GM18873 (cell line): ENCODE data around the gene TBCCD1.
"Not testable (repeated sequence)": the region's sequence is repeated elsewhere in the genome, so short reads cannot be mapped to it uniquely, and the experiment has no call there.

Experiments
- ATAC-seq: cut with Tn5 transposase; IDR thresholded peaks from one replicate; pipeline ENCODE4 v1.9.1; 2021; ENCODE audit warnings: mild to moderate bottlenecking, moderate library complexity, moderate number of reproducible peaks; ENCODE audit not compliant: unreplicated experiment, low FRiP score

Gene TBCCD1

DNA sequence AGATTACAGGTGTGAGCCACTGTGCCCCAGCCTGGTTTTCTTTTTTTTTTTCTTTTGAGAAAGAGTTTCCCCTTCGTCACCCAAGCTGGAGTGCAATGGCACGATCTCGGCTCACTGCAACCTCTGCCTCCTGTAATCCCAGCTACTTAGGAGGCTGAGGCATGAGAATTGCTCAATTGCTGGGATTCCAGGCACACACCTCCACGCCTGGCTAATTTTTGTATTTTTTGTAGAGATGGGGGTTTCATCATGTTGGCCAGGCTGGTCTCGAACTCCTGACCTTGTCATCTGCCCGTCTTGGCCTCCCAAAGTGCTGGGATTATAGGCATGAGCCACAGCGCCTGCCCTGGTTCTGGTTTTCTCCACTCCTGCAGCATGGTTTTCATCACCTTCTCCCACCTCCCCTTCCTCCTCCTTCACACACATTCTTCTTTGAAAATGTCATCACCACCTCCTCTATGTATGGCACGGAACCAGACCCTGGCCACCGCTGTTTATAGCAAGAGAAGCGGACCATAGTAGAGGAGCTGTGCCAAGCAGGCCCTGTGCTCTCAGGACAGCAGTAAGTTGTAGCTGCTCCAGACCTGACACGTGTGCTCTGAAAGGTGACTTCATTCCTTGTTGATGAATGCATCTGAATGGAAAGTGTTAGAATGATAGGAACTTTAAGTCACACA is 31.1 kb upstream of the TBCCD1 start:
- ATAC-seq, result no peak

DNA sequence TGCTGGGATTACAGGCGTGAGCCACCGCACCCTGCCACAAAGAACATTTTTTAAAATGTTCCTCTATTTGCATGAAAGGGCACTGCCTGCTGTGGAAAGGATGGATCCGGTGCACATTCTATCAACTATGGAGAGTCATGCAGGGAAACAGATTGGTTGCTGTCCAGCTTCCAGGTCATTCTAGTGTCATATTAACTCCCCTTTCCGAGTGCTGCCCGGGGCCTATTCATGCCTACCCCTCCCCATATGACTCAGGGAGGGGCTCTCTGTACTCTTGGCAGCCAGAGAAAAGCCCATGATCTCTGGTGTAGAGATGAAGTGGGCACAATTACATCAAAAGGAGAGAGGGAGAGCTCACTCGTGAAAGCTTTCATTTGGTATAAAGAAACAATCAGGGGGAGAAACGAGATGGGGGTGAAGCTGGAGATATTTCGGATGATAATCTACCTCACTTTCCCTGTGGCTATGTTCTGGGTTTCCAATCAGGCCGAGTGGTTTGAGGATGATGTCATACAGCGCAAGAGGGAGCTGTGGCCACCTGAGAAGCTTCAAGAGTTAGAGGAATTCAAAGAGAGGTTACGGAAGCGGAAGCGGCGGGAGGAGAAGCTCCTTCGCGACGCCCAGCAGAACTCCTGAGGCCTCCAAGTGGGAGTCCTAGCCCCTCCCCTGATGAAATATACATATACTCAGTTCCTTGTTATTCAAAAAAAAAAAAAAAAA is 29.6 kb upstream of the TBCCD1 start:
- no peak for ATAC-seq

DNA sequence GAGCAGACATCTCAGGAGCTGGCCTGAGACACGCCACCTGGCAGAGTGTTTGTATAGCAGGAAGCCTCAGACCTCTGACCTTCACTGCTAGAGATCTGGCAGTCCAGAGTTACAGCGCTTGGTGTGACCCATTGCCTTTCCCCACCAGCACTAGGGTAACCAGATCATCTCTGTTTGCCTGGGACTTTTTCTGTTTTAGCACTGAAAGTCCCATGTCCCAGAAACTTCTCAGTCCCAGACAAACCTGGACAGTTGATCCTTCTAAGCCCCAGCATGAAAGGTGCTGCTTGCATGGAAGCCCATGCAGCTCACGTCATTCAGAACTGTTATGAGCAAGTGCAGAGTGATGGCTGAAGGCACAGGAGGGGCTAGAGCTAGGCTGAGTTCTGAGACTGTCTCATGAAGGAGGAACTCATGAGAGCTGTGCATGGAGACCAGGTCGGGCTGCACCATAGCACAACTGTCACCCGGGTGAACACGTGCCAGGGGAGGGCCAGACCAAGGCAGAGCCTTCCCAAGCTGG is 27.5 kb upstream of the TBCCD1 start:
- ATAC-seq, result no peak

DNA sequence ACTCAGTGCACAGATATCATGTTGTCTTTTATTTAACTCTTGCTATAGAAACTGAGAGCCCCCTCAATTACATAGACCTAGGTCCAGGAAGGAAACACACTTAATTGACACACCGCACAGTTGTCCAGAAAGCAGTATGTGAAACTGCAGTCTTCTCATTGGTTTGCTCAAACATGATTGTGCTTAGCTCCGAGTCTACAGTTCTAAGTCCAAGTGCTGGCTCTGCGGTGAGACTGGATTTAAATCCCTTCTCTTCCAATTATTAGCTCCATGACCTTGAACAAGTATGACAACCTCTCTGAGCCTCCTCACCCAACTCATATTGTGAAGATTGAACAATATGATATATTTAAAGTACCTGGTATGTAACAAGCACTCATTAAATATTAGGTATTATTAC is 26.7 kb upstream of the TBCCD1 start:
- no peak for ATAC-seq

DNA sequence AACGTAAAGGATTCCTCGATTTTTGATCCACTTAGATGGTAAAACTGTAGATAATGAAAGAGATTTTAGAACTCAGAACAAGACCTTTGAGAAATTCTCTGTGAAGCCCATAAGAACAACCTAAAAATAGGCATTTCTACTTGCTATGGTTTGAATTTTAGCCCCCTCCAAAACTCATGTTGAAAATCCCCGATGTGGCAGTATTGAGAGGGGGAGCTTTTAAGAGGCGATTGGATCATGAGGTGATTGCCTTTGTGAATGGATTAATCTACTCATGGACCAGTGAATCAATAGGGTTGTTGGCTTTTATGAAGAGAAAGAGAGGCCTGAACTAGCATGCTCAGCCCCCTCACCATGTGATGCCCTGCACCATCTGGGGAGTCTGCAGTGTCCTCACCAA is 25.5 kb upstream of the TBCCD1 start:
- ATAC-seq, result no peak

- no peak for ATAC-seq
Observed at GRCh38 chr3:186590580-186591295, 23.6 kb upstream of the TBCCD1 start.

GRCh38 chr3:186589856-186590579 is 22.9 kb upstream of the TBCCD1 start:
- no peak for ATAC-seq

GRCh38 chr3:186589121-186589520 is 22.0 kb upstream of the TBCCD1 start:
- ATAC-seq, result no peak

GRCh38 chr3:186588632-186589031 is 21.5 kb upstream of the TBCCD1 start:
- ATAC-seq, result no peak

DNA sequence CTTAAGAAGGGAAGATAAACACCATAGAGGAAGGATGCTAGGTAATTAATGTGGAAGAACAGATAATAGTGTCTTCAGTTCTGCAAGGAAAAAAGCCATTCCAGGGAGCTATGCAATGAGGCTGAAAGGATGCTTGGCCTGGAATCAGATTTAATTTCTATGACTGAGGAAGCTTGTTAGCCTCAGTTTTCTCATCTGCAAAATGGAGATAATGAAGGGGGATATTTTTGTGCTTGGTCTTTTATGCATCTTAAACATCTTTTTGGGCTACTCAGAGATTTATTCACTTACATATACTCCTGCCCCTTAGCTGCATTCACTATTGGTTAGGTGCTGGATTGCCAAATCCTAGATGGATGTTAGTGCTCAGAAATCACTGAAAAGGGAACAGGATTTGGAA is 20.0 kb upstream of the TBCCD1 start:
- no peak for ATAC-seq

GRCh38 chr3:186586245-186586644 is 19.1 kb upstream of the TBCCD1 start:
- not testable (repeated sequence) for ATAC-seq

GRCh38 chr3:186583831-186584230 is 16.7 kb upstream of the TBCCD1 start:
- no peak for ATAC-seq

DNA sequence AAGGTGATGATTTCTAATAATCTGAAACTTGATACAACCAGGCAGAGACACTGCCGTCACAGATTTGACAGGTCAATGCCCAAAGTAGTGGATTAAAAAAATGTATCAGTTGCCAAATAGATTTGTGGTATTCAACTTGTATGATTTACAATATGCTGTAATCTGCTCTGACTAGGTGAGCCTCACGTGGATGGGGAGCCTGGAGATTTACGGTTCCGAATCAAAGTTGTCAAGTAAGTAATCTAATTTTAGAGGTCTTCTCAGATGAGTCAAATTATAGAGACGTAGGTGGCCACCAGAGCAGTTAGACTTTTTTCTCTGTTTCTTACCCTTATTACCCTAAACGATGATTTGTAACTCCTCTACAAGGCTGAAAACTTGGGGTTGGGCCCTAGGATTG is 15.4 kb upstream of the TBCCD1 start:
- ATAC-seq, result no peak

GRCh38 chr3:186580785-186581184 is 13.6 kb upstream of the TBCCD1 start:
- no peak for ATAC-seq

DNA sequence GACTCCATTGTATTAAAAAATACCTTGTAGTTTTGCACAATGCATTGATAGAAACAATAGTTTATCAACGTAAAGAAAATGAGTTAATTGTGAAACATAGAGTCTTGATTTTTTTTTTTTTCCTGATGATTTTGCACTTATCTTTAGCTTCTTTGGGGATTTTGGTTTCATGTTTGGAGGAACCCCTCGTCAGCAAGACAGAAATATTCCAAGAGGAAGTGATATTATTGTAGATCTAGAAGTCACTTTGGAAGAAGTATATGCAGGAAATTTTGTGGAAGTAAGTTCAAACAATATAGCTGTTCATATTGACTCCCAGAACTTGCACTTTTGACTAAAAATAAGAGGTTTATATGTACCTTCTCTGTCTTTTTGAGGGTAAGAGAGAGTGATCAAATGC is 10.4 kb upstream of the TBCCD1 start:
- ATAC-seq, result no peak

- no peak for ATAC-seq
Observed at GRCh38 chr3:186571644-186572013, 4.5 kb upstream of the TBCCD1 start.

- no peak for ATAC-seq
Observed at GRCh38 chr3:186570941-186571643, 4.0 kb upstream of the TBCCD1 start.

GRCh38 chr3:186570096-186570940 is 3.2 kb upstream of the TBCCD1 start, which contains the start of gene DNAJB11:
Gene DNAJB11 (plus strand): TSS chr3:186570720. CDS start chr3:186570898, 178 bp downstream.
- ATAC-seq, result peak; percentile 93

DNA sequence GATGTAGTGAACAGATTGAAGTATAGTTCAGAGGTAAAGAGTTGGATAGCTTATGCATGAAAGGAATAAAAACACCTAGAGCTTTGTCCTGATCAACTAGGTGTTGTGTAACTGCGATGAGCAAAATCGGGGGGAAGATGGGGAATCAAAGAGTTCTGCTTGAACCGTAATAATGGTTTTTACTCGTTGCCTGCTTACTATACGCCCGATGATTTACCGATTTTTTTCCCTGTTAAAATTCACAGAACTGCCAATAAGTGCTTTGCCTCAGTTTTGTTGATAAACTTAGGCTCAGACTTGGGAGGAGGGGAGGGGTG is 2.6 kb upstream of the TBCCD1 start:
- ATAC-seq, result no peak
